AG04450 (cell line): ENCODE data around the gene STPG4. TPM values are rescaled to one million over a fixed set of nuclear protein-coding genes. Genes with fewer than 3 reads are reported as not detected.

Experiments
- CTCF ChIA-PET: fragments of 300-600, 350-600 bp; formaldehyde crosslinking; extraction: SDS; loops from one replicate; lab custom pipeline; 2022; ENCODE audit warnings: antibody characterized with exemption, inconsistent platforms; lab: Charles Lee
- POLR2A ChIA-PET: fragments of 350-600 bp; formaldehyde crosslinking; extraction: SDS; loops from one replicate; lab custom pipeline; 2021; ENCODE audit warnings: antibody characterized with exemption, inconsistent platforms; lab: Yijun Ruan, JAX
- DNase-seq: peaks from one replicate; pipeline ENCODE4 v3.0.0-alpha.2; 2011; ENCODE audit warnings: low read depth, low spot score
- H3K27ac ChIP-seq: one replicate; pipeline ENCODE4 v1.5.1; 2012; ENCODE audit warnings: low read depth, low read length, control low read depth
- H3K27me3 ChIP-seq: one replicate; pipeline ENCODE4 v1.6.0; 2012; ENCODE audit warnings: low read length; ENCODE audit not compliant: control insufficient read depth, insufficient read depth
- H3K4me3 ChIP-seq: 2 replicates; pipeline ENCODE4 v1.5.1; 2011; ENCODE audit warnings: mild to moderate bottlenecking, low read depth, low read length, control low read depth
- H3K9me3 ChIP-seq: 2 replicates; pipeline ENCODE4 v1.5.1; 2012; ENCODE audit warnings: low read length; ENCODE audit not compliant: control insufficient read depth, insufficient read depth
- polyA plus RNA-seq: library from polyadenylated mRNA; depleted of rRNA; stranded (reverse); fragments of >200 nt; gene quantifications from 2 replicates; pipeline ENCODE4 v1.2.3, GENCODE V29; 2011
- TF ChIP-seq, protein P1 (sequence below): IDR thresholded peaks from 2 replicates; pipeline ENCODE4 v1.5.1; 2011; ENCODE audit warnings: low read depth, low read length, control low read depth, inconsistent platforms

Gene STPG4
- polyA plus RNA-seq, 1 experiment = 0.14 TPM

DNA sequence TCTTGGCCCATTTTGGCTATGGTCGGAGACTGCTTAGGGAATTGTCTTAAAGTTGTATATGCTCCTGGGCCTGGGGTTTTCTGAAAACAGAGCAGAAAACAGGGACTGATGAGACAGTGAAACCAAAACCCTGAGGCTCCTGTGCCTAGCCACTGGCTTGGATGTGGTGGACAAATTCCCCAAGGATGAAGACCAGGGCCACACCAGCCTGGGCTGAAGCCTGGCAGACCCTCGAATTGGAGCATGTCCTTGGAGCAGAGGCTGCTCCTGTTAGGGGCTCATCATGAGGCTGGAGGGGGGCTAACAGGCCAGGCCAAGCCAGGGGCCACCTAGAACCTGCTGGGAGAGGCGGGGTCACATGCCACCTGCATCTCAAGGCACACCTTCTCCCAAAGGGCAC, 68.1 kb downstream of the STPG4 start:
- Histone ChIP-seq H3K4me3 (no peak overlapping the region), H3K9me3 (no peaks in the 10 kb centered on the region), H3K27ac (no peak overlapping the region), H3K27me3 (no peaks in the 10 kb centered on the region)
- DNase-seq = no peak
- TF ChIP-seq, protein P1, sequence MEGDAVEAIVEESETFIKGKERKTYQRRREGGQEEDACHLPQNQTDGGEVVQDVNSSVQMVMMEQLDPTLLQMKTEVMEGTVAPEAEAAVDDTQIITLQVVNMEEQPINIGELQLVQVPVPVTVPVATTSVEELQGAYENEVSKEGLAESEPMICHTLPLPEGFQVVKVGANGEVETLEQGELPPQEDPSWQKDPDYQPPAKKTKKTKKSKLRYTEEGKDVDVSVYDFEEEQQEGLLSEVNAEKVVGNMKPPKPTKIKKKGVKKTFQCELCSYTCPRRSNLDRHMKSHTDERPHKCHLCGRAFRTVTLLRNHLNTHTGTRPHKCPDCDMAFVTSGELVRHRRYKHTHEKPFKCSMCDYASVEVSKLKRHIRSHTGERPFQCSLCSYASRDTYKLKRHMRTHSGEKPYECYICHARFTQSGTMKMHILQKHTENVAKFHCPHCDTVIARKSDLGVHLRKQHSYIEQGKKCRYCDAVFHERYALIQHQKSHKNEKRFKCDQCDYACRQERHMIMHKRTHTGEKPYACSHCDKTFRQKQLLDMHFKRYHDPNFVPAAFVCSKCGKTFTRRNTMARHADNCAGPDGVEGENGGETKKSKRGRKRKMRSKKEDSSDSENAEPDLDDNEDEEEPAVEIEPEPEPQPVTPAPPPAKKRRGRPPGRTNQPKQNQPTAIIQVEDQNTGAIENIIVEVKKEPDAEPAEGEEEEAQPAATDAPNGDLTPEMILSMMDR = no peak
- CTCF ChIA-PET = no interaction called here
- POLR2A ChIA-PET = no interaction called here

DNA sequence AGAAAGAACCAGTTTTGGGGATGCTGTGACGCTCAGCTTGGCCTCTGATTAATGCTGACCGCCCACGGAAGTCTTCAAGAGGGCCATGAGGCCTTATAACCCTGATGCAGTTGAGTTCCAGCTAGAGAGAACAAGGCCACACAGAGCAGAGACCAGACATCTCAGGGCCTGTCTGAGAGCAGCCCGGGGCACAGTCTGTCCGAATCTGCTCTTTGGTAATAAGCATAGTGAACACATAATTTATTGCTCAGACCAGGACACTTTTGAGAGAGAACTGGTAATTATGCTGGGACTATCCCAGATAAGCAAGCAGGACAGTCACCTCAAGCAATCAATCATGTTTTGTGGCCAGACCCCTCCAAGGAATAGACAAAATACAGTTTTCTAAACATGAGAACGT, 68.5 kb downstream of the STPG4 start:
- no peak for DNase-seq
- Histone ChIP-seq H3K9me3 (no peaks in the 10 kb centered on the region), H3K27ac (no peak overlapping the region), H3K27me3 (no peaks in the 10 kb centered on the region), H3K4me3 (no peak overlapping the region)
- TF ChIP-seq, protein P1 = no peak
- ChIA-PET CTCF (no interaction called here), POLR2A (interaction anchor here (1.1 kb wide), 1 partner anchor 9 kb away, joined by 4 read pairs; no protein-coding TSS in a partner anchor)

DNA sequence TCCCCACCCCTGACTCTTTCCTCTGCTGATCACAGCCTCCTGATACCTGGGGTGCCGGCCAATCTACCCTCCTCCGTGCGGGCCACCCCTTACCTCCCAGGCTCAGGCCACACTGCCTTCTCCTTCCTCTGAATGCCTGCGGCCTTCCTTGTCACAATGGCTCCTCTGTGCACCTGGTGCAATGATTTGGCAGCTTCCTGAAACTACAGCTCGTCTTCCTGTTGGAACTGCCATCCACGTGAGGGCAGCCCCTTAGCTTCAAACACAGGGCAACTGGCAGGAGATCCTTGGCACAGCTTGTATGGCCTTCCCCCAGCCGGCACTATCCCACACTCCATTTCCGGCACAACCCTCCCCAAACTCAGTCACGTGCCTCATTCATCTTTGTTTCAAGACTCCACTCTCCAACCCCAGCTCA, 69.0 kb downstream of the STPG4 start:
- POLR2A ChIA-PET = interaction anchor here (1.1 kb wide), 1 partner anchor 9 kb away, joined by 4 read pairs; no protein-coding TSS in a partner anchor
- Histone ChIP-seq H3K27me3 (no peaks in the 10 kb centered on the region), H3K27ac (no peak overlapping the region), H3K4me3 (no peak overlapping the region), H3K9me3 (no peaks in the 10 kb centered on the region)
- no peak for DNase-seq
- TF ChIP-seq, protein P1 = no peak
- CTCF ChIA-PET = no interaction called here

DNA sequence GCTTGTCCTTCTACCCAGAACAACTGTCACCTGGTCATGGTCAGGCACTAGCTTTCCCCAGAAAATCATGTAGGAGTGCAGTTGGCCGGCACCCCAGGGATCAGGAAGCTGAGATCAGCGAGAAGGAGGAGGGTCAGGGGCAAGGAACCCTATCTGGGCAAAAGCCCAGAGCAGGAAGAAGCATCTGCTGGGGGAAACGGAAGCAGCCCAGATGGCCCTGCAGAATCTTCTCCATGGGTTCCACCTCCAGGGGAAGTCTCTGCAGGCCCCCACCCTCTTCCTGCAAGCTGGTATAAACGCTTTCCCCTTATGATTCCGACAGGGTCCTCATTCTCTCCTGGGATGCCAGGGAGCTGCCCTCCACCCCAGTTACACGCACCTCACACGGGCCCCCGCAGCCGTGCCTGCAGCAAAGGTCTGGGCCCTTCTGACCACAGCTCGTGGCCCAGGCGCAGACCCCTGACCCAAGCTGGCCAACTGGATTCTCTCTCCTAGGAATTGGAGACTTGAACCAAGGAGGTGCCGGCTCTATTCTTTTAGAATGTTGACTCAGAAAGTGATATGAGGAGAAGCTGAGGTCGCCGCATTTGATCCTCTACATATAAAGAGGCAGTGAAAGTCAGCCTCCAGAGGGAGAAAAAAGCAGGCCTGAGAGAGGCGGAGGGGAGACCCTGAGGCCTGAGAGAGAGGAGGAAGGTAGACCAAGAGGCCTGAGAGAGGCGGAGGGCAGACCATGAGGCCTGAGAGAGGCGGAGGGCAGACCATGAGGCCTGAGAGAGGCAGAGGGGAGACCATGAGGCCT, 71.0 kb downstream of the STPG4 start:
- TF ChIP-seq, protein P1 = no peak
- no peak for DNase-seq
- H3K27me3 ChIP-seq = no peaks in the 10 kb centered on the region
- no peaks in the 10 kb centered on the region for H3K9me3 ChIP-seq
- CTCF ChIA-PET = interaction anchor here (0.8 kb wide), 1 partner anchor 96 kb away, joined by 3 read pairs; no protein-coding TSS in a partner anchor
- POLR2A ChIA-PET = interaction anchor here (0.6 kb wide), 1 partner anchor 223 kb away, joined by 8 read pairs; no protein-coding TSS in a partner anchor
- H3K27ac ChIP-seq = no peak overlapping the region
- H3K4me3 ChIP-seq = no peak overlapping the region

DNA sequence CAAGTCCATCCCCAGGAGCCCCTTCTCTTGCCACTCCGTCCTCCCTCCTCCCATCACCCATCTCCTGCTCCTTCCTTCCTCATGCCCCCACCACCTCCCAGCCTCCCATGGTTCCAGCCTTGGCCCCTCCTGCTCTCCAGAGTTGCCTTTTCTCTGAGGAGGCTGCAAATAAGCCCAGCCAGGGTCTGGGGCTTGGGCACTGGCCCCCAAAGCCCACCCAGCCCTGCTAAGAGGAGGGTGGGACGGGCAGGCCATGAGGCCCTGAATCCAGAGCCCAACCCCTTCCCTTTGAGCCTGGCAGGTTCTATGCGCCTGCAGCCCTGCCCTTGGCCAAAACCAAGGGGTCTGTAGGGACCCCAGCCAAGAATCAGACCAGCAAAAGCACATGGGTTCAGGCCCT, 71.6 kb downstream of the STPG4 start:
- POLR2A ChIA-PET = no interaction called here
- CTCF ChIA-PET = no interaction called here
- Histone ChIP-seq H3K4me3 (no peak overlapping the region), H3K27me3 (no peaks in the 10 kb centered on the region), H3K9me3 (no peaks in the 10 kb centered on the region; the same call in 1 of the 2 replicates), H3K27ac (no peak overlapping the region)
- TF ChIP-seq, protein P1 = no peak
- no peak for DNase-seq
